NCI-H187 treated with DMSO at 0.1 percent for 48 hours (cell line): ENCODE measurements around the gene APLF.
A peak's percentile ranks its signal among the peaks of the same experiment; 100 is the strongest.

ENCODE experiments used
- DNase-seq: peaks from one replicate; lab custom pipeline; 2025; lab: John Stamatoyannopoulos, UW

Gene APLF, protein sequence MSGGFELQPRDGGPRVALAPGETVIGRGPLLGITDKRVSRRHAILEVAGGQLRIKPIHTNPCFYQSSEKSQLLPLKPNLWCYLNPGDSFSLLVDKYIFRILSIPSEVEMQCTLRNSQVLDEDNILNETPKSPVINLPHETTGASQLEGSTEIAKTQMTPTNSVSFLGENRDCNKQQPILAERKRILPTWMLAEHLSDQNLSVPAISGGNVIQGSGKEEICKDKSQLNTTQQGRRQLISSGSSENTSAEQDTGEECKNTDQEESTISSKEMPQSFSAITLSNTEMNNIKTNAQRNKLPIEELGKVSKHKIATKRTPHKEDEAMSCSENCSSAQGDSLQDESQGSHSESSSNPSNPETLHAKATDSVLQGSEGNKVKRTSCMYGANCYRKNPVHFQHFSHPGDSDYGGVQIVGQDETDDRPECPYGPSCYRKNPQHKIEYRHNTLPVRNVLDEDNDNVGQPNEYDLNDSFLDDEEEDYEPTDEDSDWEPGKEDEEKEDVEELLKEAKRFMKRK

DNA sequence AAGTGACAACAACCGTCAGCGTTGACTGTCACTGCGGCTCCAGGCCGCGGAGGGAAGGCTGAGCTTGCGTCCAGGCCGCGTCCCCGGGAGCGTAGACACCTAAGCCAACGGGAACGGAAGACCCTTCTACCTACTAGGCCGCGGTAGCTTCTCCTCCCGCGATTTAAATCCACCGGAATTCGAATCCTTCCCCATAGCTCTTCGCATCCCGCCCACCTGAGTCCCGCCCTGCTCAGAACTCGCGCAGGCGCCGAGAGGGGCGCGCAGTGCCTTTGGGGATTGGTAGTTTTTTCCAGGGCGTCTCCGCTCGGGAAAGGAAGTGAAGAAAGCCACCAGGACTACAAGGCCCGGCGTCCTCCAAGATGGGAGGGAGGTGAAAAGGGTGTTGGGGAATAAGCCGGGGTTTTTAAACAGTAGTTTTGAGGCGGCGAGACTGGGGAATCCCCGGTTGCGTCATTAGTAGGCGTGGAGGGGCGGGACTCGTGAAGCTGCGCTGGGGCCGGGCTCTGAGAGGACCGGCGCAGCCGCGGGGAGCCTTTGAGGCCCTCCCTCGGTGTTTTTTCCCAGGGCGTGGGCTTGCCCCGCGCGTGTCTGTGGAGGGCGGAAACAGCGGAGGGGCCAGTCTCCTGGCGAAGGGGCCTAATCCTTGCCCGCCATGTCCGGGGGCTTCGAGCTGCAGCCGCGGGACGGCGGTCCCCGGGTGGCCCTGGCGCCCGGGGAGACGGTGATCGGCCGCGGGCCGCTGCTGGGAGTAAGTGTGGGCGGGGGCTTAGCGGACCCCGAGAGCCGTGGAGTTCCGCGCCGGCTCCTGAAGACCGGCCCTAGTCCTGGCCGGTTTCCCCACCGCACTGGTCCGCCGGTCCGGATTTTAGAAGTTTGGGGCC is at the start of gene APLF, which contains the start of gene FBXO48:
Gene APLF, plus strand, starts transcription at position 509 of the 884 bp plus-strand sequence. Its CDS starts 147 bp downstream, at position 656.
Gene FBXO48, minus strand, starts transcription at position 218 of the 884 bp plus-strand sequence. CDS start 2,149 bp downstream, outside the sequence.
- peak; percentile 98 for DNase-seq

DNA sequence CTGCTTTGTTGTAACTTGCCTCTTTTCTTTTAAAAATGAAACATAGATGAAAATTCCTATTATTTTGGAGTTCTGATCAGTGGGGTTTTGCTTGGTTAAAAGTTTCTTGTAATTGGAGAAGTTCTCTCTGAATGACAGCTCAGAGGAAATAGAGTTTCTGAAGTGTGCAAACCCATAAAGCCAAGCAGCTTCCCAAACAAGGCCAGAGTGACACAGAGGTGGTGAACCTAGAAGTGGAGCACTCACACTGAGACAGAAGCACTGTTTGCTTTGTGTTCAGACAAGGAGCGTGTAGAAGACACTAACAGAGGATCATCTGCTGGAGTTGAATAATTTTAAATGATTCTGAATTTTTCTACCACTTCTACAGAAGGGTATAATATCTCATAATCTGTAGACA is 49.5 kb upstream of the APLF start:
- no peak for DNase-seq

DNA sequence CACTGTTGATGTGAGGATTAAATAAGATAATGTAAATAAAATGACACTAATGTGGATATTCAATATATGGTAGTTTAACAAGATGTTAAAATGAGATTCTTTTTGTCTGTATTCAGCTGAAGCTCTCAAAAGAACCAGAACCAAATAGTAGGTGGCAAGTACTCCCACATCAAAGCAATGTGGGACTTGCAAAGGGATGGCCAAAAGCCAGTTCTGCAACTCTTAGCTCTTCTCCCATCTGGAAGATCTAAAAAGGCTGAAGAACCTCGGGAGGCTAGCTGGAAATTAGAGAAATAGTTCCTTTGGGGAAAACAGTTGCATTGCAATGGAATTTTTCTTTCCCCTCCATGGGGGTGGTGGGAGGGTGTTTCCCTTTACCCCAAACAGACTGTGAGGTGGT is 49.0 kb upstream of the APLF start:
- DNase-seq, result no peak

DNA sequence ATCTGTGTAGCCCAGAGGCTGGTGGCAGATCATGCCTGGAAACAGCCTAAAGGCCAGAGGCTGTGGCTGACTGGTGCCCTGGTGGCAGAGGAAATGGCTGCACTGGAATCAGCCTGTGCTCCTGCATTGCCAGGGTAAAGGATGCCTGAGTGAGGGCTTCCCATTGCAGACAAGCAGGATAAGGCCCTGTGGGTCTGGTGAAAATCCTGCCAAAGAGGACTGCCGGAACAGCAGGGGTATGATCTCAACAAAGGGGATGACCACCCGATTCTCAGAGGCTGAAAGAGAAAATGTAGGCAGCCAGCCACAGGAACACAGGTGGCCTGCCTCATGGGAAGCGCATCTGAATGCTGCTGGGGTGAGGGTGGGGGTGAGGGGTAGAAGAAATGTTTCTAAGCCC is 48.5 kb upstream of the APLF start:
- no peak for DNase-seq

DNA sequence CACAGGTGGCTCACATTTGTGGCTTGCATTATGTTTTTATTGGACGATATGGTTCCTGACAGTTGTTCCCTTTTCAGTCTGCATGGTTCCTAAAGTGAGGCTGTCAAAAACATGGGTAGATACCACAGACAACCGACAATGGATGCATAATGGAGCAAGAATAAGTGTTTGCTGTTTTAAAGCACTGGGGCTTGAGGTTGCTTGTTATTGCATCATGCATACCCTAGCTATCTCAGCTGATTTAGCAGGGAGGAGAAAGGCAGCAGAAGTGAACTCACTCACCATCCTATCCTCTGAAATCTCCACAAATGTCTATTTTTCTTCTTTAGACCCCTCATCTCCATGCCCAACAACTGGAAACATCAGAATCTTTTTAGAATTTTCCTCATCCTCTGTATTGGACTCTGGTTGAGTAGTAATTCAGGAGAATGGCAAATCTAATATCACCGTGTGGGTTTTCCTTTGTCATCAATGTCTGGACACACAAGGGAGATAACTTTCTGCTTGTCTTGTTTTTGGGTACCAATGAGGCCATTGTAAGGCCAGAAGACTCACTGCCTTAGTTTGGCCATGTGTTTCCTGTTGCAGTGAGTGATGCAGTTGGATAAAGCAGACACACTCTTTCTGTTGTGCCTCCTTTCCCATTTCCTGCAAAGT is 47.0 kb upstream of the APLF start:
- no peak for DNase-seq

DNA sequence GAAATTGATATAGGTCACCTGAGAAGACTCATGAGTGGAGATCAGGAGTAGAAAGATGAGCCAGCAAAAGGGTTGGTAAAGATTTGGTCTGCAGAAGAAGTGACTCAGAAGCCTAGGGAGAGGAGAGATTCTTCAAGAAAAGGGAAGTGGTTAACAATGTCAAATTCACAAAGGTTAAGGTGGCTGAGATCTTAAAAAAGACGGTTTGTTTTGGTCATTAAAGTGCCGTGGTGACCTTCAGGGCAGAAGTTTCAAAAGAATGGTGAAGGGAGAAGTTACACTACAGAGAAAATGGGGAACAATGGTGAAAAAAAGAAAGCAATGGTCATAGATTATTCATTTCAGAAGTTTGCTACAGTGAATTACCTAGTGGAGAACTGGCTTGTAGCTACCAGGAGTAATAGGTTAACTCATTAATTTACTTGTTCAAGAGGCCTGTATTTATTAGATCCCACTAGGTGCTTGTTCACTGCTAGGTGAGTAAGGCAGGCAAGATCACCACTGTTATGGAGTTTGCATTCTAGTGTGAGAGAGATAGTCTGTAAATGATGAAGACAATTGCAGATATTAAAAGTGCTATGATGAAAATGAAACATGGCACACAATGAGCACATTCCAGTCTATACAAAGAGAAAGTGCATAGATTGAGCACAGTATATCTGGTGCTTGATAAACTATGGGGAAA is 43.3 kb upstream of the APLF start:
- DNase-seq, result no peak

DNA sequence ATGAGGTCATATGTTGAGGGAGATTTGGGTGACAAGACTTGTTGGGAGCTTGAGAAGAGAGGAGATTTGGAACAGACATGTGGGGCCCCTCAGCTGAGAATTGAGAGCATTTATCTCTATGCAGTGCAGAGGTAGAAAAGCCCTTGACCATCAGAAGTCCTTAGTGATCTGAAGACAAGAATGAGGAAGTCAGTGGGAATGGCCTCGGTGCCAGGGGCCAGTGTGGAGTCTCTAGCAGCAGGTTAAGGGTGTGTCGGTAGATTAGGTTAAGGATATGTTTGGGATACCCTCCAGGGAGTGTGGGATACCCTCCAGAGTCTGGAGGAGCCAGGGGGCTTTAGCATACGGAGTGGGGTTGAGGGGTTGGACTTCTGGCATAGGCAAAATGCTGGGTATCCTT is 41.9 kb upstream of the APLF start:
- no peak for DNase-seq

DNA sequence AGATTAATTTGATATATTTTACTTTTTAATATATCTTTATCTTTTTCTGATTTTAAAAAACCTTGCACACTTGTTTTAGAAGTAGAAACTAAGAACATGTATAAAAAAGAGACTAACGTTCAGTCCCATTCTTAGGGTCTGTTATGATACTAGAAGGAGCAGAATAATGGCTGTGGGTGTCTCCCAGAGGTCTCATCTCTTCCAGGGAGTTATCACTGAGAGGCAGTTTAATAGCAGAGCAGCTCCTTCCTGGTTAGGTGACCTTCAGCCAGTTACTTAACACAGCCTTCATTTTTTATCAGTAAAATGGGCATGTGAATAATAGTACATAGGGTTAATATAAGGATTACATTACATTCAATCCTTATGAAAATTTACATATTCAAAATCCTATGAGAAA is 40.9 kb upstream of the APLF start:
- DNase-seq, result no peak

DNA sequence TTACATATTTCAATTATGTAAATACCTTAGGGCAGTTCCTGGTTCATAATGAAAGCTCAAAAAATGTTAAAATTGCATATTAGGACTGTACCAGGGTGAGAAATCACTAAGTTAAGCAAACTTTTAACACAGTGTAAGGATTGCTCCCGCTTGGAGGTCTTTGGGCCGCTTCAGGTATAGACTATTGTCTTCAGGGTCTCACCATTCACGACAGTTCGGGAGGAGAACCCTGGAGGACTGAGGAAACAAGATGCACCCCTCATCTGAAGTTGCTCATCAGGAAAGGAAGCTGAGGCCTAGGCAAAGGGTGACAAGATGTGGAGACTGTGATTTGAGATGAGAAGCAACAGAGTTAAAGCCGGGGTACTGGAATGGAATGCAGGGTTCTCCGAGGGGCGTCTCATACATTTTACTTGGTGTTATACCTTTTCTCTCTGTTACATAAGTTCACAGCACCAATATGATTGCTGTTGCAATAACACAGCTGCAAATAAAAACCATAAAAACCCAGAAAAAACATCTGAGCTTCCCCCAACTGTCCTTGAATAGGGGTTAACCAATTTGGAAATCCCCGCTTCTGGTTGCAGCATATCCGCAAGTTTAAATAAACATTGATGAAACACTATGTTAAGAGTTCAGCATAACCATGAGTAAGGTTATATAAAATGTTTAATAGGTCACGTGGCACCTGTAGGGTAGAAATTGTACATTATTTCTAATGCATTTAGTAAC is 40.4 kb upstream of the APLF start:
- DNase-seq, result no peak

DNA sequence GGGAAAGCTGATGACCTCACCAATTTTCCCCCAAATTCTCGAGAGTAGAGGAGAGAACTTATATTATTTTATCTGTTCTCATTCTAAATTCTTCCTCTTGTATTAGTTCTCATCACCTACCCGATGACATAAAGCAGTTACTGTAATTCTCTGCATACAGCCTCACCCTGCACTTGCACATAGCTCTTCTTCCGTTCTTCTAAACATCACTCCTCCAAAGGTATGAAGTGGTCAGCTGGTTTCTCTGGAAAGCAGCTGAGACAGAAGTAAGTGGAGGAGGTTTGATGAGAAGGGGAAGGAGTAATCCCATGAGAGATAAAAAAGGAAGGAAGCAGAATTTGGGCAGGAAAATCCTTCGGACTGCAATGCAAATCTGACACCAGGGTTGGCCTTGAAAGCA is 39.3 kb upstream of the APLF start:
- no peak for DNase-seq

DNA sequence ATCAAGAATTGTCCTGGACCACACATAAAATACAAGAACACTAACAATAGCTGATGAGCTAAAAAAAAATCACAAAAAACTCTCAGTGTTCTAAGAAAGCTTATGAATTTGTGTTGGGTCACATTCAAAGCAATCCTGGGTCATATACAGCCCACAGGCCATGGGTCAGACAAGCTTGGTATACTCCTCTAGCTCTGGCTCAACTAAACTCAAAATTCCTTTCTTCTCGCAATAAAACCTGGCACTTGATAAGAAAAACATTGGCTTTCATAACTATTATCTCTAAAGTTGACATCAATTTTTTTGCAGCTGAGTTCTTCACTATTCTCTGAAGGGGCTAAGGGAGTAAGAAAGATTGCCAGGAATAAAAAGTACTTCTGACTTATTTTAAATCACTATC is 38.6 kb upstream of the APLF start:
- DNase-seq, result no peak

DNA sequence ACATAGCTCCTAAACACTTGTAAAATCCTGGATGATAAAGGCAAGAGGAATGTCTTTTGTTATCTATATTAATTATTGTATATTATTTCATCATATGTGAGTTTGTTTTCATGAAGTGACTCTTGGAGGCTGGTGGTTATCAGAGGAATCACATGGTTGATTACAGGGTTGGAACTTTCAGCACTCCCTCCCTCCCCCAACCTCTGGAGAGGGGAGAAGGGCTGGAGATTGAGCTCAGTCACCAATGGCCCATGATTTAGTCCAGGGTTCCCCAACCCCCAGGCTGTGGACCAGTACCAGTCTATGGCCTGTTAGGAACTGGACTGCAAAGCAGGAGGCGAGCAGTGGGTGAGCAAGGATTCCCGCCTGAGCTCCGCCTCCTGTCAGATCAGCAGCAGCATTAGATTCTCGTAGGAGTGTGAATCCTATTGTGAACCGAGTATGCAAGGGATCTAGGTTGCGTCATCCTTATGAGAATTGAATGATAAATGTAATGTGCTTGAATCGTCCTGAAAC is 38.0 kb upstream of the APLF start:
- no peak for DNase-seq

DNA sequence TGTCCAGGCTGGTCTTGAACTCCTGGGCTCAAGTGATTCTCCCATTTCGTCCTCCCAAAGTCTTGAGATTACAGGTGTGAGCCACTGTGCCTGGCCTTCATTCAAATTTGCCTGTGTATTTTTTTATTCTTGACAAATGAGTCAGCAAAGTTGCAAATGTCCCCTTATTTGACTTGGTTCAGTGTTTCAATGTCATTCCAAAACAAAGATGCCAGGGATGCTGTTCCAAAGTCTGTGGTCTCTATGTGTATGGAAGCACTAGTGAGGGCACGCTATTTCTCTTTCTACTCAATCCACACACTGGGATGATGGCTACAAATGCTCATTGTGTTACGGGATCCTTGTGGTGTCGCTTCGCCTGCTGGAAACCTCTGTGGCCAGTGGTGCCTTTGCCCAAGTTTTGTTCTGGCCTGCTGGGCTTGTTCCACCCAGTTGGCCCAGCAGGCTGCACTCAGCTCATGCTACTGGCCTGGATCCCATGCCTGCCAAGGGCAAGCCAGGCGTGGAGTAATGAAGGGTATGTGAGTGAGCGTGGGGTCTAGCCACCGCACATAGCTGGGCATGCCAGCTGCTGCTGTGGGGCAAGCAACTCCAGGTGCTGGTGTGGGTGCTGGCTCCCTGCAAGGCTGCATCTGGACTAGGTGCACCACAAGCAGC is 35.9 kb upstream of the APLF start:
- no peak for DNase-seq

DNA sequence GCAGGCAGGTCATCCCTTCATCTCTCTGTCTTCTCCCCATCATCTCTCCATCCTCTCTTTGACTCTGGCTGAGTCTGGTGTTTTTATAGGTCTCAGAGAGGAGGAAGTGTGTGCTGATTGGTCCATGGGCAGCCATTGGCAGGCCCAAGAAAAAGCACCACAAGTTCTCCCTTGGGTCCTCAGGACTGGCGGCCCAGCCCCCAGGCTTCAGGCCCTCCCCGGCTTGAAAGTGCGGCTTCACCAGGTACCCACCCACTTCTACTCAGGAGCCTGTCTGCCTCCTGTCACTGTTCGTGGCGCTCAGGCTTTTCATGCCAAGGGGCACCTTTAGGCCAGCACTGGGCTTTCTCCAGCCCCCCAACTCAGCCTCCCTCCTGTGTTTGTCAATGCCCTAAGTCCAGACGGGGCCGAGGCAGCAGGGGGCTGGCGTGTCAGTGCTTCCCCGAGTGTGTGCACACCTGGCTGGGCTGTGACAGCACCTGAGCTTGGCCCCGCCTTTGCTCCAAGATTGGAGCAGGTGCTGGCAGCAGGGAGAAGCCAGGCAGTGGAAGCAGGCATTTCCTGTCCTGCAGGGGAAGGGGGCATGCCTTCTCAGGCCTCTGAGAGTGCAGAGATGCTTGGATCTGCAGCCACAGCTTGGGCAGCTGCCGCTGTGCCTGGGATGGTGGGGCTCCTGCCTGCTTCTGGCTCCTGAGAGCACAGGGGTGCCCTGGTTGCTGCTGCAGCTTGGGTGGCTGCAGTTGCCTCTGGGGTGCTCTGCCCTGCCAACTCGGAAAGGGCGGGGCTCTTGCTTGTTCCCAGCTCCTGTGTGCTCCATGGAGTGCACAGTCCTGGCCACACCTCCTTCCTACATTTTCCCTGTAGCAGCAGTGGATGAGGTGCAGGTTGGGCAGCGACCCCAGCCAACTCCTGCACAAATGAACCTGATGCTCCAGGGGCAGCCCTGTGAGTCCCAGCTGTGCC is 34.4 kb upstream of the APLF start:
- DNase-seq, result no peak

DNA sequence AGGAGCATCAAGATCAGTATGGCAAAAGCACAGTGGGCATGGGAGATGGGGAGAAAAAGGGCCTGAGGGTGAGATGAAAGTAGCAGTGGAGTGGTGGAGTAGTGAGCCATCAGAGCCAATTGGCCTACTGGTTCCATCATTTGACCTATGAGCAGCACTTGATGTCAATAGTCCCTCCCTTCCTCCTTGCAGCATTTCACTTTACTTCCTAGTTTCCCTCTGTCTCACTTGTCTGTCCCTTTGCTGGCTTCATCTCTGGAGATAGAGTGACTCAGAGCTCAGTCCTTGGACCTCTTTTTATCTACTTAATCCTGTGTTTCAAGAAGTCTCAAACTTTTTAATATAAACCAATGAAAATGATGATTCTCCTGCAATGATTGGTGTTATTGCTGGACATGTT is 32.4 kb upstream of the APLF start:
- no peak for DNase-seq

DNA sequence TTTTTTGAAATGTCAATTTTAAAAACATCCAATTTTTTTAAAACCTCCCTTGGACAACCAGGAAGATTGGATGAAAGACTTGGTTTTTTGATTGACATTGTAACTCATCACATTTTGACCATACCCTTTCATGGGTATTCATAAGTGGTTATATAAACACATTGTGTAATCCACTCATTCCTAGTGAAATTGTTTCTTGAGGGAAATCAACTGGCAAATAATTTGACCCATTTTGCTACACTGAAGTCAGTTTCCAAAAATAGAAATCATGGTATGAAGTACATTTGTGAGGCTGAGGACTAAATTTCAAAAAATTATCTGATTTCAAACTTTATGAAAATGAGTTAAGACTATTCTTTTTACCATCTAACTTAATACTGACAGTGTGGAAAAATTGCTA is 31.8 kb upstream of the APLF start:
- no peak for DNase-seq

DNA sequence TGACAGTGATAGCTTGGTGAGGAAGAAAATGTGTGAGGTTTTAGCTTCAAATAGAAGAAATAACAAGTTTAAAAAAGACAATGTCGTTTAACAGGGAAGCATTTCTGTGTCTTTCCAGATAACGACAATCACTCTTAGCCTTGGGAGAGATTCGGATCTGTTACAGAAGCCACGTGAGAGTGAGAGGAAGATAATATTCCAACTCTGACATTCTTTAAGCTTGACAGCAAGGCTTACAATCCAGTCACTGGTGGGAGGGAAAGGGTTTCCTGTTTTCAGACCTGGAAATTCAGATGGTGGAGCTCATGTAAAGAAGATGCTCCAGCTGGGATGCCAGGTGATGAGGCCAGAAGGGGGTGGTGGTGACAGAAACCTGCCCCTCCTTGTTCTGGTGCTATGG is 31.1 kb upstream of the APLF start:
- no peak for DNase-seq

DNA sequence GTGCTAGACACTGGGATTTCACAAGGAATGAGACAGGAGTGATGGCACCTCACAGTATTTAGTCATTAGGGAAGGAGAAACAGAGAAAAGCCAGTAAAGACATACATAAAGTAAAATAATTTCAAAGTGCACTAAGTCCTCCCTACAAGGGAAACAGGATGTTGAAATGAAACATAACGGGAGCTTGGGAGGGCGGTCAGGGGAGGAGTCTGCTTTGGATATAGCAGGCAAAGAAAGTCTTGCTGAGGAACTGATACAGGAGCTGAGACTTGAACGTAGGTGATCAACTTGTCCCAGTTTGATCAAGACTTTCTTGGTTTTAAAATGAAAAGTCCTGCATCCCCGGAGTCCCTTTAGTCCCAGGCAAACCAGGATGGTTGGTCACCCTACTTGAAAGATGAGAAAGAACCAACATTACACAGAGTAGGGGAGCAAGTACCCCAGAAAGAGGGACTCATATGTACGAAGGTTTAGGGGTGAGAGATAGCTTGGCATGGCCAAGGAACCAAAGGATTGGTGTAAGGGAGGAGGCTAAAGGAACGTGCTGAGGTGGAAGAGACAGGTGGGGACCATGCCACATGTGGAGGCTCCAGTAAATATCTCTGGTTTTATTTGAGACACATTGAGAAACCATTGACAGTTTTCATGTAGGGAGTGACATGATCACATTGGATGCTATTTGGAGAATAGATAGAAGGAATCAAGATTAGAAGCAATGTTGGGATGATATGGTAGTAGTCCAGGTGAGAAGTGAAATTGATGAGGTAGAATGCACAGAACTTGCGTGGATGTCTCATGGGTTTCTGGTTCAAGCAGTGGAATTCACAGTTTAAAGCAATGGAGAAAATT is 28.7 kb upstream of the APLF start:
- DNase-seq, result no peak
